GM23338 (cell line): ENCODE data around the gene RGPD4. TPM values are rescaled to one million over a fixed set of nuclear protein-coding genes. Genes with fewer than 3 reads are reported as not detected.
A peak's percentile ranks its signal among the peaks of the same experiment; 100 is the strongest.

ENCODE experiments used
- ATAC-seq: fragments of 200-7000 bp; cut with Tn5 transposase; 3 replicates; pipeline ENCODE4 v1.9.1; 2020
- DNase-seq: peaks from one replicate; pipeline ENCODE4 v3.0.0-alpha.2; 2015; ENCODE audit warnings: low spot score
- H2AFZ ChIP-seq: fragments of 200-600 bp; sonication (generic); 2 replicates; pipeline ENCODE4 v1.8.0; 2016; ENCODE audit warnings: antibody characterized with exemption, mild to moderate bottlenecking, moderate library complexity
- H3F3A ChIP-seq: fragments of 200-600 bp; sonication (generic); replicated peaks from 2 replicates; pipeline ENCODE4 v1.8.0; 2017; ENCODE audit warnings: antibody characterized with exemption, mixed run types, low read depth
- H3K27ac ChIP-seq: fragments of 200-600 bp; sonication (generic); 2 replicates; pipeline ENCODE4 v1.6.1; 2016; ENCODE audit warnings: low read depth
- H3K27me3 ChIP-seq: fragments of 200-600 bp; sonication (generic); 2 replicates; pipeline ENCODE4 v1.8.0; 2016; ENCODE audit warnings: mild to moderate bottlenecking, mixed run types, moderate library complexity; ENCODE audit not compliant: insufficient read depth
- H3K36me3 ChIP-seq: fragments of 200-600 bp; sonication (generic); 2 replicates; pipeline ENCODE4 v1.8.0; 2016; ENCODE audit warnings: mild to moderate bottlenecking; ENCODE audit not compliant: insufficient read depth
- H3K4me1 ChIP-seq: fragments of 200-600 bp; sonication (generic); 2 replicates; pipeline ENCODE4 v1.8.0; 2016; ENCODE audit warnings: mild to moderate bottlenecking, moderate library complexity; ENCODE audit not compliant: insufficient read depth
- H3K4me2 ChIP-seq: fragments of 200-600 bp; sonication (generic); 2 replicates; pipeline ENCODE4 v1.7.1; 2017; ENCODE audit warnings: mixed run types
- H3K4me3 ChIP-seq: fragments of 200-600 bp; sonication (generic); 2 replicates; pipeline ENCODE4 v1.6.1; 2016; ENCODE audit warnings: mixed run types
- H3K79me2 ChIP-seq: fragments of 200-600 bp; sonication (generic); replicated peaks from 2 replicates; pipeline ENCODE4 v1.8.0; 2017; ENCODE audit warnings: mild to moderate bottlenecking; ENCODE audit not compliant: insufficient read depth
- H3K9me2 ChIP-seq: fragments of 200-600 bp; sonication (generic); 2 replicates; pipeline ENCODE4 v1.8.0; 2017; ENCODE audit not compliant: insufficient read depth
- H4K20me1 ChIP-seq: fragments of 200-600 bp; sonication (generic); replicated peaks from 2 replicates; pipeline ENCODE4 v1.8.0; 2017; ENCODE audit warnings: mild to moderate bottlenecking; ENCODE audit not compliant: insufficient read depth
- H3K27ac Mint-ChIP-seq: 2 replicates; pipeline ENCODE4 v1.8.0; 2020; ENCODE audit warnings: inconsistent platforms, mild to moderate bottlenecking, moderate library complexity, mixed read lengths
- H3K27me3 Mint-ChIP-seq: 3 replicates; pipeline ENCODE4 v1.8.0; 2022; ENCODE audit warnings: low read depth, mild to moderate bottlenecking, moderate library complexity, mixed read lengths, inconsistent platforms; ENCODE audit not compliant: insufficient read depth, poor library complexity
- H3K36me3 Mint-ChIP-seq: 3 replicates; pipeline ENCODE4 v1.8.0; 2021; ENCODE audit warnings: low read depth, mild to moderate bottlenecking, inconsistent platforms, moderate library complexity, mixed read lengths
- H3K4me1 Mint-ChIP-seq: 3 replicates; pipeline ENCODE4 v1.8.0; 2020; ENCODE audit warnings: mild to moderate bottlenecking, inconsistent platforms, mixed read lengths
- H3K4me3 Mint-ChIP-seq: 3 replicates; pipeline ENCODE4 v1.8.0; 2021; ENCODE audit warnings: moderate library complexity, mild to moderate bottlenecking, inconsistent platforms, mixed read lengths
- H3K9me3 Mint-ChIP-seq: 3 replicates; pipeline ENCODE4 v1.8.0; 2020; ENCODE audit warnings: moderate library complexity, mild to moderate bottlenecking, inconsistent platforms, mixed read lengths
- EZH2 ChIP-seq: fragments of 200-600 bp; sonication (generic); IDR thresholded peaks from one replicate; pipeline ENCODE4 v1.8.0; 2017; ENCODE audit warnings: antibody characterized with exemption, mild to moderate bottlenecking, low read depth; ENCODE audit not compliant: unreplicated experiment
- NANOG ChIP-seq: IDR thresholded peaks from 2 replicates; pipeline ENCODE4 v1.6.1; 2016; ENCODE audit warnings: antibody characterized with exemption, borderline replicate concordance
- POLR2AphosphoS5 ChIP-seq: IDR thresholded peaks from 2 replicates; pipeline ENCODE4 v1.6.1; 2016; ENCODE audit warnings: antibody characterized with exemption, low read depth
- STAT1 ChIP-seq: IDR thresholded peaks from one replicate; pipeline ENCODE4 v1.6.1; 2016; ENCODE audit warnings: antibody characterized with exemption; ENCODE audit not compliant: unreplicated experiment
- ZNF114 ChIP-seq: fragments of 250-450 bp; sonication (Bioruptor Pico); IDR thresholded peaks from 2 replicates; pipeline ENCODE4 v1.5.0; 2020; ENCODE audit warnings: mild to moderate bottlenecking, moderate library complexity
- polyA plus RNA-seq: library from polyadenylated mRNA; unstranded; fragments of >200 nt; fragmentation: Nextera tagmentation; extraction: Ambion mirVana; gene quantifications from 2 replicates; pipeline ENCODE4 v1.2.1, GENCODE V29; 2016
- total RNA-seq: library from RNA; depleted of rRNA; stranded (reverse); fragments of >200 nt; shearing (Covaris generic); gene quantifications from 2 replicates; pipeline ENCODE4 v1.2.3, GENCODE V29; 2014
- TF ChIP-seq, protein P1 (sequence below), 2 experiments: fragments of 200-600 bp in 1 of 2; sonication (generic) in 1 of 2; conservative IDR thresholded peaks; 2 replicates each; pipeline versions ENCODE4 v1.5.1 to v1.6.1; 2016 to 2017; ENCODE audit warnings: antibody characterized with exemption in 2 of 2, low read depth in 2 of 2, mild to moderate bottlenecking in 2 of 2, moderate library complexity in 1 of 2
- TF ChIP-seq, protein P2 (sequence below): fragments of 250-450 bp; sonication (Bioruptor Pico); IDR thresholded peaks from 2 replicates; pipeline ENCODE4 v1.5.0; 2020; ENCODE audit warnings: mild to moderate bottlenecking, moderate library complexity
- TF ChIP-seq, protein P3 (sequence below): IDR thresholded peaks from one replicate; pipeline ENCODE4 v1.6.1; 2018; ENCODE audit warnings: antibody characterized with exemption; ENCODE audit not compliant: unreplicated experiment

RGPD4 gene
- total and polyA plus RNA-seq, 2 experiments from 2014 or later: not detected

DNA sequence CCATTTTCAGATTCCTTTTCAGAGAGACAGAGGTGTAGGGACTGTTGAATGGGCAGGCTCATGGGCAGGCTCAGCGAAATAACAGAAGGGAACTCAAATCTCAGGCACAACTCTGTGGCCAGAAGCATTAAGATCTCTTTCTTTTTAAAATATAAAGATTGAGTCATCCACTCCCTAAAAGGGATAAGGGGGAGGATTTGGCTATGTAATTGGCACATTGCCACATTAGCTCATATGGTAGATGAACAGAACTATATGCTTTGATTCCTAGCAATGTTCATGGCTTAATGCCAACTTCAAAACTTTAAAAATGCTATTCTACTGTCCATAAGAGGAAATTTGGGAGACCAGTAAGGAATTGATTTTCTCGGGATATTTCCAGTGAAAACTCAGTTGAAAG lies 105.8 kb downstream of the RGPD4 start:
- Histone ChIP-seq H3K4me1 (no peaks in the 10 kb centered on the region), H3K27me3 (no peaks in the 10 kb centered on the region), H3K79me2 (no peaks in the 10 kb centered on the region), H4K20me1 (no peaks in the 10 kb centered on the region; the same call in 1 of the 2 replicates), H3K9me2 (no peaks in the 10 kb centered on the region), H3F3A (no peaks in the 10 kb centered on the region), H3K4me2 (no peak overlapping the region), H3K27ac (no peak overlapping the region), H3K36me3 (no peaks in the 10 kb centered on the region), H3K4me3 (no peak overlapping the region), H2AFZ (0 out of 2 replicates have a peak overlapping the region, but pooled peaks have one; percentile 0)
- Mint-ChIP-seq H3K9me3 (no peaks in the 10 kb centered on the region), H3K36me3 (no peaks in the 10 kb centered on the region), H3K4me3 (no peak overlapping the region), H3K4me1 (peaks cover 3% of the 10 kb centered on the region; the same call in 2 of the 3 replicates), H3K27me3 (no peaks in the 10 kb centered on the region), H3K27ac (no peak overlapping the region)
- DNase-seq: no peak
- no peak for ATAC-seq
- TF ChIP-seq, protein P1, sequence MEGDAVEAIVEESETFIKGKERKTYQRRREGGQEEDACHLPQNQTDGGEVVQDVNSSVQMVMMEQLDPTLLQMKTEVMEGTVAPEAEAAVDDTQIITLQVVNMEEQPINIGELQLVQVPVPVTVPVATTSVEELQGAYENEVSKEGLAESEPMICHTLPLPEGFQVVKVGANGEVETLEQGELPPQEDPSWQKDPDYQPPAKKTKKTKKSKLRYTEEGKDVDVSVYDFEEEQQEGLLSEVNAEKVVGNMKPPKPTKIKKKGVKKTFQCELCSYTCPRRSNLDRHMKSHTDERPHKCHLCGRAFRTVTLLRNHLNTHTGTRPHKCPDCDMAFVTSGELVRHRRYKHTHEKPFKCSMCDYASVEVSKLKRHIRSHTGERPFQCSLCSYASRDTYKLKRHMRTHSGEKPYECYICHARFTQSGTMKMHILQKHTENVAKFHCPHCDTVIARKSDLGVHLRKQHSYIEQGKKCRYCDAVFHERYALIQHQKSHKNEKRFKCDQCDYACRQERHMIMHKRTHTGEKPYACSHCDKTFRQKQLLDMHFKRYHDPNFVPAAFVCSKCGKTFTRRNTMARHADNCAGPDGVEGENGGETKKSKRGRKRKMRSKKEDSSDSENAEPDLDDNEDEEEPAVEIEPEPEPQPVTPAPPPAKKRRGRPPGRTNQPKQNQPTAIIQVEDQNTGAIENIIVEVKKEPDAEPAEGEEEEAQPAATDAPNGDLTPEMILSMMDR (conservative IDR thresholded peaks at IDR 0.05; ENCODE audit: low read depth in 2 of 2): no peak
- TF ChIP-seq, protein P2, sequence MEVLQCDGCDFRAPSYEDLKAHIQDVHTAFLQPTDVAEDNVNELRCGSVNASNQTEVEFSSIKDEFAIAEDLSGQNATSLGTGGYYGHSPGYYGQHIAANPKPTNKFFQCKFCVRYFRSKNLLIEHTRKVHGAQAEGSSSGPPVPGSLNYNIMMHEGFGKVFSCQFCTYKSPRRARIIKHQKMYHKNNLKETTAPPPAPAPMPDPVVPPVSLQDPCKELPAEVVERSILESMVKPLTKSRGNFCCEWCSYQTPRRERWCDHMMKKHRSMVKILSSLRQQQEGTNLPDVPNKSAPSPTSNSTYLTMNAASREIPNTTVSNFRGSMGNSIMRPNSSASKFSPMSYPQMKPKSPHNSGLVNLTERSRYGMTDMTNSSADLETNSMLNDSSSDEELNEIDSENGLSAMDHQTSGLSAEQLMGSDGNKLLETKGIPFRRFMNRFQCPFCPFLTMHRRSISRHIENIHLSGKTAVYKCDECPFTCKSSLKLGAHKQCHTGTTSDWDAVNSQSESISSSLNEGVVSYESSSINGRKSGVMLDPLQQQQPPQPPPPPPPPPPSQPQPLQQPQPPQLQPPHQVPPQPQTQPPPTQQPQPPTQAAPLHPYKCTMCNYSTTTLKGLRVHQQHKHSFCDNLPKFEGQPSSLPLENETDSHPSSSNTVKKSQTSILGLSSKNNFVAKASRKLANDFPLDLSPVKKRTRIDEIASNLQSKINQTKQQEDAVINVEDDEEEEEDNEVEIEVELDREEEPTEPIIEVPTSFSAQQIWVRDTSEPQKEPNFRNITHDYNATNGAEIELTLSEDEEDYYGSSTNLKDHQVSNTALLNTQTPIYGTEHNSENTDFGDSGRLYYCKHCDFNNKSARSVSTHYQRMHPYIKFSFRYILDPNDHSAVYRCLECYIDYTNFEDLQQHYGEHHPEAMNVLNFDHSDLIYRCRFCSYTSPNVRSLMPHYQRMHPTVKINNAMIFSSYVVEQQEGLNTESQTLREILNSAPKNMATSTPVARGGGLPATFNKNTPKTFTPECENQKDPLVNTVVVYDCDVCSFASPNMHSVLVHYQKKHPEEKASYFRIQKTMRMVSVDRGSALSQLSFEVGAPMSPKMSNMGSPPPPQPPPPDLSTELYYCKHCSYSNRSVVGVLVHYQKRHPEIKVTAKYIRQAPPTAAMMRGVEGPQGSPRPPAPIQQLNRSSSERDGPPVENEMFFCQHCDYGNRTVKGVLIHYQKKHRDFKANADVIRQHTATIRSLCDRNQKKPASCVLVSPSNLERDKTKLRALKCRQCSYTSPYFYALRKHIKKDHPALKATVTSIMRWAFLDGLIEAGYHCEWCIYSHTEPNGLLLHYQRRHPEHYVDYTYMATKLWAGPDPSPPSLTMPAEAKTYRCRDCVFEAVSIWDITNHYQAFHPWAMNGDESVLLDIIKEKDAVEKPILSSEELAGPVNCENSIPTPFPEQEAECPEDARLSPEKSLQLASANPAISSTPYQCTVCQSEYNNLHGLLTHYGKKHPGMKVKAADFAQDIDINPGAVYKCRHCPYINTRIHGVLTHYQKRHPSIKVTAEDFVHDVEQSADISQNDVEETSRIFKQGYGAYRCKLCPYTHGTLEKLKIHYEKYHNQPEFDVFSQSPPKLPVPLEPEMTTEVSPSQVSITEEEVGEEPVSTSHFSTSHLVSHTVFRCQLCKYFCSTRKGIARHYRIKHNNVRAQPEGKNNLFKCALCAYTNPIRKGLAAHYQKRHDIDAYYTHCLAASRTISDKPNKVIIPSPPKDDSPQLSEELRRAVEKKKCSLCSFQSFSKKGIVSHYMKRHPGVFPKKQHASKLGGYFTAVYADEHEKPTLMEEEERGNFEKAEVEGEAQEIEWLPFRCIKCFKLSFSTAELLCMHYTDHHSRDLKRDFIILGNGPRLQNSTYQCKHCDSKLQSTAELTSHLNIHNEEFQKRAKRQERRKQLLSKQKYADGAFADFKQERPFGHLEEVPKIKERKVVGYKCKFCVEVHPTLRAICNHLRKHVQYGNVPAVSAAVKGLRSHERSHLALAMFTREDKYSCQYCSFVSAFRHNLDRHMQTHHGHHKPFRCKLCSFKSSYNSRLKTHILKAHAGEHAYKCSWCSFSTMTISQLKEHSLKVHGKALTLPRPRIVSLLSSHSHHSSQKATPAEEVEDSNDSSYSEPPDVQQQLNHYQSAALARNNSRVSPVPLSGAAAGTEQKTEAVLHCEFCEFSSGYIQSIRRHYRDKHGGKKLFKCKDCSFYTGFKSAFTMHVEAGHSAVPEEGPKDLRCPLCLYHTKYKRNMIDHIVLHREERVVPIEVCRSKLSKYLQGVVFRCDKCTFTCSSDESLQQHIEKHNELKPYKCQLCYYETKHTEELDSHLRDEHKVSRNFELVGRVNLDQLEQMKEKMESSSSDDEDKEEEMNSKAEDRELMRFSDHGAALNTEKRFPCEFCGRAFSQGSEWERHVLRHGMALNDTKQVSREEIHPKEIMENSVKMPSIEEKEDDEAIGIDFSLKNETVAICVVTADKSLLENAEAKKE (CRISPR knock-in tag): no peak
- TF ChIP-seq EZH2 (no peak), POLR2AphosphoS5 (no peak), ZNF114 (no peak), STAT1 (no peak), NANOG (no peak)
- TF ChIP-seq, protein P3, sequence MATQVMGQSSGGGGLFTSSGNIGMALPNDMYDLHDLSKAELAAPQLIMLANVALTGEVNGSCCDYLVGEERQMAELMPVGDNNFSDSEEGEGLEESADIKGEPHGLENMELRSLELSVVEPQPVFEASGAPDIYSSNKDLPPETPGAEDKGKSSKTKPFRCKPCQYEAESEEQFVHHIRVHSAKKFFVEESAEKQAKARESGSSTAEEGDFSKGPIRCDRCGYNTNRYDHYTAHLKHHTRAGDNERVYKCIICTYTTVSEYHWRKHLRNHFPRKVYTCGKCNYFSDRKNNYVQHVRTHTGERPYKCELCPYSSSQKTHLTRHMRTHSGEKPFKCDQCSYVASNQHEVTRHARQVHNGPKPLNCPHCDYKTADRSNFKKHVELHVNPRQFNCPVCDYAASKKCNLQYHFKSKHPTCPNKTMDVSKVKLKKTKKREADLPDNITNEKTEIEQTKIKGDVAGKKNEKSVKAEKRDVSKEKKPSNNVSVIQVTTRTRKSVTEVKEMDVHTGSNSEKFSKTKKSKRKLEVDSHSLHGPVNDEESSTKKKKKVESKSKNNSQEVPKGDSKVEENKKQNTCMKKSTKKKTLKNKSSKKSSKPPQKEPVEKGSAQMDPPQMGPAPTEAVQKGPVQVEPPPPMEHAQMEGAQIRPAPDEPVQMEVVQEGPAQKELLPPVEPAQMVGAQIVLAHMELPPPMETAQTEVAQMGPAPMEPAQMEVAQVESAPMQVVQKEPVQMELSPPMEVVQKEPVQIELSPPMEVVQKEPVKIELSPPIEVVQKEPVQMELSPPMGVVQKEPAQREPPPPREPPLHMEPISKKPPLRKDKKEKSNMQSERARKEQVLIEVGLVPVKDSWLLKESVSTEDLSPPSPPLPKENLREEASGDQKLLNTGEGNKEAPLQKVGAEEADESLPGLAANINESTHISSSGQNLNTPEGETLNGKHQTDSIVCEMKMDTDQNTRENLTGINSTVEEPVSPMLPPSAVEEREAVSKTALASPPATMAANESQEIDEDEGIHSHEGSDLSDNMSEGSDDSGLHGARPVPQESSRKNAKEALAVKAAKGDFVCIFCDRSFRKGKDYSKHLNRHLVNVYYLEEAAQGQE: no peak
